ENCODE results near the gene SERPINH1.

Gene SERPINH1

GRCh38 chr11:75538150-75538942, 23.7 kb upstream of the SERPINH1 start:
- no peak overlapping the region for H3K27ac ChIP-seq
- TF ChIP-seq CTCF (conservative IDR thresholded peaks at IDR 0.05): no peak

- no peak for TF ChIP-seq CTCF (conservative IDR thresholded peaks at IDR 0.05)
- no peak overlapping the region for H3K27ac ChIP-seq
These were observed 22.4 kb upstream of the SERPINH1 start for GRCh38 chr11:75539459-75540334.

- TF ChIP-seq CTCF (conservative IDR thresholded peaks at IDR 0.05): no peak
These were observed 20.6 kb upstream of the SERPINH1 start for GRCh38 chr11:75541193-75542087.

GRCh38 chr11:75542088-75542438, 20.0 kb upstream of the SERPINH1 start:
- no peak for TF ChIP-seq CTCF (conservative IDR thresholded peaks at IDR 0.05)
- H3K27ac ChIP-seq: no peak overlapping the region

More at GRCh38 chr11:75541193-75542087, 20.6 kb upstream of the SERPINH1 start:
- no peak overlapping the region for H3K27ac ChIP-seq

- no peak for TF ChIP-seq CTCF (conservative IDR thresholded peaks at IDR 0.05)
- no peak overlapping the region for H3K27ac ChIP-seq
These were observed 18.2 kb upstream of the SERPINH1 start for GRCh38 chr11:75543806-75544205.

- no peak overlapping the region for H3K27ac ChIP-seq
- no peak for TF ChIP-seq CTCF (conservative IDR thresholded peaks at IDR 0.05)
These were observed 14.9 kb upstream of the SERPINH1 start for GRCh38 chr11:75547177-75547576.

All from VCaP (cell line).